HepG2 (cell line): ENCODE measurements around the gene LRFN2. TPM values are rescaled to one million over a fixed set of nuclear protein-coding genes. Genes with fewer than 3 reads are reported as not detected.

Experiments
- ATAC-seq: fragments of 200-7000 bp; cut with Tn5 transposase; 3 replicates; pipeline ENCODE4 v1.9.1; 2020; ENCODE audit warnings: mild to moderate bottlenecking, moderate library complexity
- BruUV-seq: library from RNA; stranded (reverse); fragments of 400-500 nt; replicated peaks from 2 replicates; lab custom pipeline; 2021; lab: Mats Ljungman, UMichigan
- CTCF ChIA-PET: fragments of 300-600 bp; formaldehyde crosslinking; extraction: SDS; loops from one replicate; lab custom pipeline; 2021; ENCODE audit warnings: low total read pairs, inconsistent platforms, low intra/inter-chr PET ratio; lab: Yijun Ruan, JAX
- POLR2A ChIA-PET: fragments of 350-600 bp; sonication (Branson Sonifier 250); formaldehyde crosslinking; loops from one replicate; lab custom pipeline; 2020; ENCODE audit warnings: antibody characterized with exemption, inconsistent platforms; lab: Yijun Ruan, JAX
- DNase-seq: peaks from one replicate; pipeline ENCODE4 v3.0.0-alpha.2; 2015; ENCODE audit warnings: low spot score
- FAIRE-seq: peaks from 3 replicates; lab custom pipeline; 2011; peaks lifted over from hg19 to GRCh38; lab: Jason Lieb, UNC
- H2AFZ ChIP-seq: one replicate; pipeline ENCODE4 v1.6.1; 2011; ENCODE audit warnings: low read length, inconsistent platforms
- H3K27ac ChIP-seq: fragments of 300-600 bp; 3 replicates; pipeline ENCODE4 v1.8.0; 2011; ENCODE audit warnings: mixed run types, mild to moderate bottlenecking, mixed read lengths, low read length, inconsistent platforms; ENCODE audit not compliant: insufficient read depth; ENCODE audit errors: extremely low read length
- H3K27me3 ChIP-seq, 2 experiments: fragments of 200-600 bp in 1 of 2; 2 replicates in 1 of 2; 3 replicates in 1 of 2; pipeline versions ENCODE4 v1.6.0 to v1.8.0; 2011; ENCODE audit warnings: low read length in 2 of 2, mild to moderate bottlenecking in 2 of 2, moderate library complexity in 2 of 2, inconsistent platforms in 1 of 2; ENCODE audit not compliant: insufficient read depth in 2 of 2, control insufficient read depth in 1 of 2
- H3K36me3 ChIP-seq, 2 experiments: fragments of 200-600 bp in 1 of 2; replicated peaks in 1 of 2; 2 replicates in 1 of 2; 3 replicates in 1 of 2; pipeline versions ENCODE4 v1.5.1 to v1.8.0; 2011; ENCODE audit warnings: low read length in 2 of 2, inconsistent platforms in 1 of 2; ENCODE audit not compliant: insufficient read depth in 2 of 2, control insufficient read depth in 1 of 2
- H3K4me1 ChIP-seq: 2 replicates; pipeline ENCODE4 v1.5.1; 2012; ENCODE audit warnings: low read length, inconsistent platforms; ENCODE audit not compliant: insufficient read depth
- H3K4me2 ChIP-seq: 2 replicates; pipeline ENCODE4 v1.6.0; 2011; ENCODE audit warnings: low read depth, low read length, inconsistent platforms
- H3K4me3 ChIP-seq, 3 experiments: fragments of 200-600 bp in 1 of 3; sonication (generic), shearing (Covaris generic) in 1 of 3; replicated peaks in 1 of 3; 2 replicates each; pipeline ENCODE4 v1.5.1; 2011 to 2016; ENCODE audit warnings: low read length in 3 of 3, inconsistent platforms in 2 of 3, low read depth in 2 of 3, mild to moderate bottlenecking in 2 of 3, control low read depth in 1 of 3, mixed read lengths in 1 of 3; ENCODE audit not compliant: insufficient read depth in 1 of 3
- H3K79me2 ChIP-seq: one replicate; pipeline ENCODE4 v1.6.1; 2011; ENCODE audit warnings: low read length, inconsistent platforms; ENCODE audit not compliant: insufficient read depth
- H3K9ac ChIP-seq: 2 replicates; pipeline ENCODE4 v1.6.0; 2011; ENCODE audit warnings: mild to moderate bottlenecking, low read depth, low read length, inconsistent platforms; ENCODE audit not compliant: insufficient read depth
- H3K9me3 ChIP-seq: 2 replicates; pipeline ENCODE4 v1.5.1; 2012; ENCODE audit warnings: mild to moderate bottlenecking, low read length
- H4K20me1 ChIP-seq: 2 replicates; pipeline ENCODE4 v1.6.0; 2011; ENCODE audit warnings: inconsistent platforms, mild to moderate bottlenecking, low read length, moderate library complexity; ENCODE audit not compliant: insufficient read depth
- ATRX ChIP-seq: sonication (generic); formaldehyde crosslinking; IDR thresholded peaks from 2 replicates; pipeline ENCODE4 v1.4.0; 2020; ENCODE audit warnings: missing genetic modification reagents, borderline replicate concordance
- GZF1 ChIP-seq: sonication (generic); formaldehyde crosslinking; IDR thresholded peaks from 2 replicates; pipeline ENCODE4 v1.5.1; 2020; ENCODE audit warnings: mild to moderate bottlenecking, missing genetic modification reagents
- HOXA5 ChIP-seq: sonication (generic); formaldehyde crosslinking; IDR thresholded peaks from 2 replicates; pipeline ENCODE4 v1.4.0; 2020; ENCODE audit warnings: missing genetic modification reagents
- HOXA9 ChIP-seq: sonication (generic); formaldehyde crosslinking; IDR thresholded peaks from 2 replicates; pipeline ENCODE4 v1.8.1; 2022; ENCODE audit warnings: missing genetic modification reagents, mild to moderate bottlenecking, moderate library complexity, borderline replicate concordance
- KLF9 ChIP-seq: IDR thresholded peaks from 2 replicates; pipeline ENCODE4 v1.6.1; 2016; ENCODE audit warnings: low read depth
- MZF1 ChIP-seq: sonication (generic); formaldehyde crosslinking; IDR thresholded peaks from 2 replicates; pipeline ENCODE4 v1.8.1; 2023; ENCODE audit warnings: mild to moderate bottlenecking, missing genetic modification reagents, borderline replicate concordance
- PPARG ChIP-seq: conservative IDR thresholded peaks from 2 replicates; pipeline ENCODE4 v1.6.1; 2016; ENCODE audit warnings: missing biosample characterization, missing genetic modification reagents
- ZBTB38 ChIP-seq: sonication (generic); formaldehyde crosslinking; IDR thresholded peaks from 2 replicates; pipeline ENCODE4 v1.5.1; 2020; ENCODE audit warnings: mild to moderate bottlenecking, missing genetic modification reagents
- ZKSCAN8 ChIP-seq: IDR thresholded peaks from 2 replicates; pipeline ENCODE4 v1.6.1; 2016; ENCODE audit warnings: borderline replicate concordance, missing genetic modification reagents, missing compliant biosample characterization
- ZNF12 ChIP-seq: sonication (generic); formaldehyde crosslinking; IDR thresholded peaks from 2 replicates; pipeline ENCODE4 v1.5.0; 2020; ENCODE audit warnings: missing genetic modification reagents
- ZNF124 ChIP-seq: sonication (generic); formaldehyde crosslinking; IDR thresholded peaks from 2 replicates; pipeline ENCODE4 v1.4.0; 2020; ENCODE audit warnings: missing genetic modification reagents
- ZNF235 ChIP-seq: sonication (generic); formaldehyde crosslinking; IDR thresholded peaks from 2 replicates; pipeline ENCODE4 v1.8.1; 2023; ENCODE audit warnings: mild to moderate bottlenecking, missing genetic modification reagents, borderline replicate concordance
- ZNF549 ChIP-seq: sonication (generic); formaldehyde crosslinking; IDR thresholded peaks from 2 replicates; pipeline ENCODE4 v1.5.0; 2020; ENCODE audit warnings: missing genetic modification reagents
- ZNF557 ChIP-seq: sonication (generic); formaldehyde crosslinking; IDR thresholded peaks from 2 replicates; pipeline ENCODE4 v1.4.0; 2020; ENCODE audit warnings: missing genetic modification reagents
- WGBS: methylation state at CpG from one replicate; pipeline ENCODE4 v1.1.6; 2017; ENCODE audit warnings: low lambda C conversion rate; 5-methylcytosine and 5-hydroxymethylcytosine counted together
- in situ Hi-C: cut with HindIII; loops from 2 replicates; pipeline ENCODE4 v1.10.0; 2017; ENCODE audit warnings: low pct_unique_long_range_greater_than_20kb; ENCODE audit not compliant: extremely low pct_ligation_motif_present
- intact Hi-C: fragments of 100-400 bp; cut with micrococcal nuclease; formaldehyde crosslinking; loops from one replicate; pipeline ENCODE4 v1.10.0; 2022; ENCODE audit not compliant: unreplicated experiment
- polyA plus RNA-seq, 8 experiments: library from polyadenylated mRNA; depleted of rRNA in 3 of 8; stranded (reverse) in 7 of 8; unstranded in 1 of 8; fragments of >200 nt; fragmentation: Illumina TruSeq in 4 of 8; extraction: Trizol in 4 of 8; gene quantifications; 2 replicates each; pipeline versions ENCODE4 v1.2.1 to v1.2.3, GENCODE V29; 2011 to 2016; ENCODE audit warnings: low read depth in 4 of 8, missing spikeins in 1 of 8, mixed read lengths in 1 of 8; ENCODE audit not compliant: insufficient read depth in 1 of 8
- total RNA-seq, 5 experiments: library from RNA; depleted of rRNA; stranded (reverse); fragments of >200 nt; fragmentation: Illumina TruSeq; extraction: Trizol; gene quantifications; 2 replicates each; pipeline ENCODE4 v1.2.3, GENCODE V29; 2016; ENCODE audit warnings: low read depth in 1 of 5
- TF ChIP-seq, protein P1 (sequence below): fragments of 450-650 bp; IDR thresholded peaks from 2 replicates; pipeline ENCODE4 v1.6.1; 2016
- TF ChIP-seq, protein P2 (sequence below): IDR thresholded peaks from 2 replicates; pipeline ENCODE4 v1.6.1; 2018; ENCODE audit warnings: missing genetic modification reagents
- TF ChIP-seq, protein P3 (sequence below): sonication (generic); formaldehyde crosslinking; IDR thresholded peaks from 2 replicates; pipeline ENCODE4 v1.5.1; 2020; ENCODE audit warnings: mild to moderate bottlenecking, missing genetic modification reagents, moderate library complexity
- TF ChIP-seq, protein P4 (sequence below): sonication (generic); formaldehyde crosslinking; IDR thresholded peaks from 2 replicates; pipeline ENCODE4 v1.4.0; 2020; ENCODE audit warnings: missing genetic modification reagents

Gene LRFN2
- total and polyA plus RNA-seq, 2 of the 13 experiments (the other 11 are each of a cell fraction or from before 2014, with no cell fraction given) = not detected

DNA sequence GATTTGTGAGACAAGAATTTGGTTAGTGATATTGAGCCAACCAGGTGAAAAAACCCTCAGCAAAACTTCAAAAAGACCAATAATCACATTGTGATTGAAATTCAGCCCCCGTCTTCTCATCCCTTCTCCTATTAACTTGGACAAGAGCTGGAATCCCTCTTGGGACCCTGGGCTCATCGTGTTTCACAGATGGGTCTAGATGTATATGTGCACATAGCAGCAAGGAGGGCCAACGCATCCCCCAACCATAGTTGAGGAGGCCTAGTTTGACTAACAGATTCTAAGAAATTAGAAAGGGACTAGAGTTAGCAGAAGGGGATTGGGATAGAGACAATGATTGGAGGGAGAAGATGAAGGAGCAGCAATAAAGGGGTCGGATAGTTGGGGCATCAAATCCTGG, 19.8 kb upstream of the LRFN2 start (continued):
- TF ChIP-seq, protein P1, sequence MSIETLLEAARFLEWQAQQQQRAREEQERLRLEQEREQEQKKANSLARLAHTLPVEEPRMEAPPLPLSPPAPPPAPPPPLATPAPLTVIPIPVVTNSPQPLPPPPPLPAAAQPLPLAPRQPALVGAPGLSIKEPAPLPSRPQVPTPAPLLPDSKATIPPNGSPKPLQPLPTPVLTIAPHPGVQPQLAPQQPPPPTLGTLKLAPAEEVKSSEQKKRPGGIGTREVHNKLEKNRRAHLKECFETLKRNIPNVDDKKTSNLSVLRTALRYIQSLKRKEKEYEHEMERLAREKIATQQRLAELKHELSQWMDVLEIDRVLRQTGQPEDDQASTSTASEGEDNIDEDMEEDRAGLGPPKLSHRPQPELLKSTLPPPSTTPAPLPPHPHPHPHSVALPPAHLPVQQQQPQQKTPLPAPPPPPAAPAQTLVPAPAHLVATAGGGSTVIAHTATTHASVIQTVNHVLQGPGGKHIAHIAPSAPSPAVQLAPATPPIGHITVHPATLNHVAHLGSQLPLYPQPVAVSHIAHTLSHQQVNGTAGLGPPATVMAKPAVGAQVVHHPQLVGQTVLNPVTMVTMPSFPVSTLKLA = no peak
- TF ChIP-seq ATRX (CRISPR knock-in tag) (no peak), ZNF12 (no peak), ZKSCAN8 (CRISPR knock-in tag) (no peak), KLF9 (no peak)
- TF ChIP-seq, all 625 proteins: peak for 0

DNA sequence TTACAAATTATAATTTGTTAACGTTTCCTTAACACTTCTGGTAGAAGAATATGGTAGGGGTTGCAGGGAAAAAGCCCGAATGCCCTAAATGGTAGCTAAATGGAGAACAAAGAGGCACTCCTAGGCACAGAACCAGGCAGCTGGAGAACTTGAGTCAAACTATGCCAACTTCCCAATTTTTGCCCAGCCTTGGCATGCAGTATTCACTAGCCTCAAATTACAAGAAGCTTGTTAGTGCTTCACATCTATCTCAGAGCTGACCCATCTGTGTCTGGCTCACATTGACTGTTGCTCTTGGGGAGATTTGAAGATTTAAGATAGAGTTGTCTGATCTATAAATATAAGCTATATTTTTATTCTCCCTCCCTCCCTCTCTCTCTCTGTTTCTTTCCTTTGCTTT, 19.4 kb upstream of the LRFN2 start:
- intact Hi-C loops = no loop called here
- Histone ChIP-seq H3K79me2 (no peaks in the 10 kb centered on the region), H2AFZ (no peak overlapping the region), H3K4me3 (no peak overlapping the region), H3K27me3 (no peaks in the 10 kb centered on the region), H3K27ac (no peak overlapping the region), H3K9me3 (no peaks in the 10 kb centered on the region), H3K36me3 (no peaks in the 10 kb centered on the region), H3K9ac (no peak overlapping the region), H3K4me1 (no peaks in the 10 kb centered on the region), H3K4me2 (no peak overlapping the region), H4K20me1 (no peaks in the 10 kb centered on the region)
- ChIA-PET POLR2A (no interaction called here), CTCF (no interaction called here)
- no peak for ATAC-seq
- BruUV-seq = no TSS peak
- 0% methylated on average over 2 of the region's 2 CpGs for WGBS
- FAIRE-seq = no peak
- DNase-seq = no peak
- in situ Hi-C loops = no loop called here
- no peak for TF ChIP-seq GZF1 (CRISPR knock-in tag)
- TF ChIP-seq PPARG (CRISPR knock-in tag) = no peak
- TF ChIP-seq, protein P2, sequence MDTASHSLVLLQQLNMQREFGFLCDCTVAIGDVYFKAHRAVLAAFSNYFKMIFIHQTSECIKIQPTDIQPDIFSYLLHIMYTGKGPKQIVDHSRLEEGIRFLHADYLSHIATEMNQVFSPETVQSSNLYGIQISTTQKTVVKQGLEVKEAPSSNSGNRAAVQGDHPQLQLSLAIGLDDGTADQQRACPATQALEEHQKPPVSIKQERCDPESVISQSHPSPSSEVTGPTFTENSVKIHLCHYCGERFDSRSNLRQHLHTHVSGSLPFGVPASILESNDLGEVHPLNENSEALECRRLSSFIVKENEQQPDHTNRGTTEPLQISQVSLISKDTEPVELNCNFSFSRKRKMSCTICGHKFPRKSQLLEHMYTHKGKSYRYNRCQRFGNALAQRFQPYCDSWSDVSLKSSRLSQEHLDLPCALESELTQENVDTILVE (CRISPR knock-in tag) = no peak
- no peak for TF ChIP-seq HOXA5 (CRISPR knock-in tag)
- TF ChIP-seq ZNF549 (CRISPR knock-in tag) = no peak
- no peak for TF ChIP-seq MZF1
- TF ChIP-seq, protein P3, sequence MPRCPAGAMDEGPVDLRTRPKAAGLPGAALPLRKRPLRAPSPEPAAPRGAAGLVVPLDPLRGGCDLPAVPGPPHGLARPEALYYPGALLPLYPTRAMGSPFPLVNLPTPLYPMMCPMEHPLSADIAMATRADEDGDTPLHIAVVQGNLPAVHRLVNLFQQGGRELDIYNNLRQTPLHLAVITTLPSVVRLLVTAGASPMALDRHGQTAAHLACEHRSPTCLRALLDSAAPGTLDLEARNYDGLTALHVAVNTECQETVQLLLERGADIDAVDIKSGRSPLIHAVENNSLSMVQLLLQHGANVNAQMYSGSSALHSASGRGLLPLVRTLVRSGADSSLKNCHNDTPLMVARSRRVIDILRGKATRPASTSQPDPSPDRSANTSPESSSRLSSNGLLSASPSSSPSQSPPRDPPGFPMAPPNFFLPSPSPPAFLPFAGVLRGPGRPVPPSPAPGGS (CRISPR knock-in tag) = no peak
- no peak for TF ChIP-seq ZBTB38
- no peak for TF ChIP-seq ZNF557 (CRISPR knock-in tag)
- no peak for TF ChIP-seq ZNF235 (CRISPR knock-in tag)
- TF ChIP-seq, protein P4, sequence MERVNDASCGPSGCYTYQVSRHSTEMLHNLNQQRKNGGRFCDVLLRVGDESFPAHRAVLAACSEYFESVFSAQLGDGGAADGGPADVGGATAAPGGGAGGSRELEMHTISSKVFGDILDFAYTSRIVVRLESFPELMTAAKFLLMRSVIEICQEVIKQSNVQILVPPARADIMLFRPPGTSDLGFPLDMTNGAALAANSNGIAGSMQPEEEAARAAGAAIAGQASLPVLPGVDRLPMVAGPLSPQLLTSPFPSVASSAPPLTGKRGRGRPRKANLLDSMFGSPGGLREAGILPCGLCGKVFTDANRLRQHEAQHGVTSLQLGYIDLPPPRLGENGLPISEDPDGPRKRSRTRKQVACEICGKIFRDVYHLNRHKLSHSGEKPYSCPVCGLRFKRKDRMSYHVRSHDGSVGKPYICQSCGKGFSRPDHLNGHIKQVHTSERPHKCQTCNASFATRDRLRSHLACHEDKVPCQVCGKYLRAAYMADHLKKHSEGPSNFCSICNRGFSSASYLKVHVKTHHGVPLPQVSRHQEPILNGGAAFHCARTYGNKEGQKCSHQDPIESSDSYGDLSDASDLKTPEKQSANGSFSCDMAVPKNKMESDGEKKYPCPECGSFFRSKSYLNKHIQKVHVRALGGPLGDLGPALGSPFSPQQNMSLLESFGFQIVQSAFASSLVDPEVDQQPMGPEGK = no peak
- no peak for TF ChIP-seq ZNF124
- no peak for TF ChIP-seq HOXA9 (CRISPR knock-in tag)
